Inferior parietal cortex (tissue), 1 donor: ENCODE data around the gene ATF1.
"Not testable (repeated sequence)": the region's sequence is repeated elsewhere in the genome, so short reads cannot be mapped to it uniquely, and the experiment has no call there.

Source experiments
- DNase-seq: peaks from one replicate; pipeline ENCODE4 v3.0.0-alpha.2; 2016; ENCODE audit errors: extremely low spot score

ATF1 gene

DNA sequence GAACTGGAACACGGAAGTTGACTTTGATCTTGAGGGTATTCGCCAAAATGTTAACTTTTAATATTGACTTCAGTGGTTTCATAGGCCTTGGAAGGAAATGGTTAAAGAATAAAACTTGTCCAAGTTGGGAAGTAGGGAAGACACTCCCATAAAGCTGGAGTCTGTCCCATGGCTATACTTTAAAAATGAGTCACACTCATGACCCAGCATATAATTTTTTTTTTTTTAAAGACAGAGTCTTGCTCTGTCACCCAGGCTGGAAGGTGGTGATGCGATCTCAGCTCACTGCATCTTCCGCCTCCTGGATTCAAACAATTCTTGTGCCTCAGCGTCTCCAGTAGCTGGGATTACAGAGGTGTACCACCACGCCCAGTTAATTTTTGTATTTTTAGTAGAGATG is 98.4 kb downstream of the ATF1 start:
- DNase-seq, result no peak

DNA sequence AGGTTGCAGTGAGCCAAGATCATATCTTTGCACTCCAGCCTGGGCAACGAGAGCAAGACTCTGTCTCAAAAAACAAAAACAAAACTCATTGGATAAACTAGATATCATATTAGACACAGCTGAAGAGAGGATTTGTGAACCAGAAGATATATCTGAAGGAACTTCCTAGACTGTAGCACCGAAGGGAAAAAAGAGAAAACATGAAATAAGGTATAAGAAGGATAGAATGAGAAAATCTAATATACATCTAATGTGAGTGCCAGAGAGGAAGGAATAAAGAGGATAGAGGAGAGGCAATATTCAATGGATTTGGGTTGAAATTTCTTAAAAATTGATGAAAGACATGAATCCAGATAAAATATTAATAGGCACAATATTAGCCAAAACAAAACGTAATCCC is 101.4 kb downstream of the ATF1 start:
- DNase-seq, result no peak

DNA sequence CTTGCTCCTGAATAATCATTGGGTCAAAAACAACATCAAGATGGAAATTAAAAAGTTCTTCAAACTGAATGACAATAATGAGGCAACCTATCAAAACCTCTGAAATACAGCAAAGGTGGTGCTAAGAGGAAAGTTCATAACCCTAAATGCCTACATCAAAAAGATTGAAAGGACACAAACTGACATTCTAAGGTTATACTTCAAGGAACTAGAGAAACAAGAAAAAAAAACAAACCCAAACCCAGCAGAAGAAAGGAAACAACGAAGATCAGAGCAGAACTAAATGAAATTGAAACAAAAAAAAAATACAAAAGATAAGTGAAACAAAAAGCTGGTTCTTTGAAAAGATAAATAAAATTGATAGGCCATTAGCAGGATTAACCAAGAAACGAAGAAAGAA is 105.0 kb downstream of the ATF1 start:
- not testable (repeated sequence) for DNase-seq
